Testis (tissue), 3 donors: ENCODE measurements around the gene SPAG9. TPM values are rescaled to one million over a fixed set of nuclear protein-coding genes. Genes with fewer than 3 reads are reported as not detected.

ENCODE experiments used
- DNase-seq: peaks from one replicate; pipeline ENCODE4 v3.0.0-alpha.2; 2019
- H3K27ac ChIP-seq, 2 donors: fragments of 200-600 bp; sonication (generic); one replicate each; pipeline ENCODE4 v1.5.1; 2019
- H3K27me3 ChIP-seq: fragments of 200-600 bp; sonication (generic); one replicate; pipeline ENCODE4 v1.5.1; 2019
- H3K36me3 ChIP-seq: fragments of 200-600 bp; sonication (generic); one replicate; pipeline ENCODE4 v1.5.1; 2017; ENCODE audit warnings: low read depth; ENCODE audit errors: missing control alignments
- H3K4me1 ChIP-seq: fragments of 200-600 bp; sonication (generic); one replicate; pipeline ENCODE4 v1.5.1; 2019
- H3K4me3 ChIP-seq, 2 donors: fragments of 200-600 bp; sonication (generic); one replicate each; pipeline ENCODE4 v1.5.1; 2017 to 2019
- H3K9me3 ChIP-seq: fragments of 200-600 bp; sonication (generic); one replicate; pipeline ENCODE4 v1.5.1; 2017
- POLR2A ChIP-seq: fragments of 450-650 bp; IDR thresholded peaks from one replicate; pipeline ENCODE4 v1.6.1; 2017; ENCODE audit warnings: antibody characterized with exemption, mild to moderate bottlenecking, moderate library complexity
- WGBS, 2 donors: methylation state at CpG; one replicate each; pipeline ENCODE4 v1.1.5; 2018; 5-methylcytosine and 5-hydroxymethylcytosine counted together
- intact Hi-C: fragments of 100-400 bp; cut with DNase I; formaldehyde crosslinking; loops from one replicate; pipeline ENCODE4 v1.15.1; 2023; ENCODE audit warnings: low total_unique reads
- polyA plus RNA-seq: library from polyadenylated mRNA; stranded (reverse); fragments of 350-450 nt; fragmentation: Illumina TruSeq; extraction: RNeasy Lipid Tissue Mini Kit (QIAGEN cat#74804); gene quantifications from one replicate; pipeline ENCODE4 v1.2.3, GENCODE V29; 2014; ENCODE audit warnings: low read depth, low replicate concordance; ENCODE audit not compliant: insufficient read depth
- total RNA-seq, 2 donors: library from RNA; depleted of rRNA; stranded (reverse); fragments of >200 nt; gene quantifications; one replicate each; pipeline ENCODE4 v1.2.3, GENCODE V29; 2016
- TF ChIP-seq, protein P1 (sequence below), 3 experiments: fragments of 450-650 bp in 2 of 3; fragments of 200-600 bp in 1 of 3; sonication (generic) in 1 of 3; IDR thresholded peaks; one replicate each; pipeline ENCODE4 v1.5.1; 2016 to 2019; ENCODE audit warnings: antibody characterized with exemption in 3 of 3, mild to moderate bottlenecking in 2 of 3, moderate library complexity in 1 of 3

Gene SPAG9
- total and polyA plus RNA-seq, 3 donors from 2014 or later, result 157 to 165 (median 159) TPM

DNA sequence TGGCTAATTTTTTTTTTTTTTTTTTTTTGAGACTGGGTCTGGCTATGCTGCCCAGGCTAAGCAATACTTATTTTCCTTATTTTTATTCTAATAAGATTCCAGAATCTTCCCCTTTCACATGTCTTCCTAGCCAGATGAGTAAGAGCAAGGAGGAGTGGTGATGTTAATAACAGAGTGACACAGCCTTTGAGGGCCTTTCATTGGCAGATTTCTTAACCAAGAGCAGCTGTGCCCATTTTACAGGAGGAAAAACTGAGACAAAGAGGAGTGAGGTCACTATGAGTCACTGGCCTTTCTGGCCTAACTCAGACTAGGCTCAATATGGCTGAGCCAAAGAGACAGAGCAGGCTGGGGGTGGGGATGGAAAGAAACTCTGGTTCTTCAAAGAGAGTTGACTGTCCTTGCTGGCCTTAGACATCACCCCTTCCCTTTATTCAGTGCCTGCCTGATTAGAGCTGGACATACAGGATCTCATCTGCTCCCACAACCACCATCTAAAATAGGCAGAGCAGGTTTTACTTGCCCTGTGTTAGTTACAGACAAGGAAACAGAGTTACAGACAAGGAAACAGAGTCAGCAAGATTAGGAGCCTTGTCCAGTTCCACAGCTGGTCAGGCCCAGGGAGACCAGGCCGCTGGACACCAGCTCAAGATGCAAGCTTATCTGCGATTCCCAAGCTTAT is 204.5 kb downstream of the SPAG9 start:
- TF ChIP-seq, protein P1, sequence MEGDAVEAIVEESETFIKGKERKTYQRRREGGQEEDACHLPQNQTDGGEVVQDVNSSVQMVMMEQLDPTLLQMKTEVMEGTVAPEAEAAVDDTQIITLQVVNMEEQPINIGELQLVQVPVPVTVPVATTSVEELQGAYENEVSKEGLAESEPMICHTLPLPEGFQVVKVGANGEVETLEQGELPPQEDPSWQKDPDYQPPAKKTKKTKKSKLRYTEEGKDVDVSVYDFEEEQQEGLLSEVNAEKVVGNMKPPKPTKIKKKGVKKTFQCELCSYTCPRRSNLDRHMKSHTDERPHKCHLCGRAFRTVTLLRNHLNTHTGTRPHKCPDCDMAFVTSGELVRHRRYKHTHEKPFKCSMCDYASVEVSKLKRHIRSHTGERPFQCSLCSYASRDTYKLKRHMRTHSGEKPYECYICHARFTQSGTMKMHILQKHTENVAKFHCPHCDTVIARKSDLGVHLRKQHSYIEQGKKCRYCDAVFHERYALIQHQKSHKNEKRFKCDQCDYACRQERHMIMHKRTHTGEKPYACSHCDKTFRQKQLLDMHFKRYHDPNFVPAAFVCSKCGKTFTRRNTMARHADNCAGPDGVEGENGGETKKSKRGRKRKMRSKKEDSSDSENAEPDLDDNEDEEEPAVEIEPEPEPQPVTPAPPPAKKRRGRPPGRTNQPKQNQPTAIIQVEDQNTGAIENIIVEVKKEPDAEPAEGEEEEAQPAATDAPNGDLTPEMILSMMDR (IDR thresholded peaks at IDR 0.05), result no peak
- TF ChIP-seq POLR2A, result no peak
- Histone ChIP-seq H3K4me1 (peaks cover 8% of the 10 kb centered on the region), H3K4me3 (no peak overlapping the region), H3K9me3 (no peaks in the 10 kb centered on the region), H3K27me3 (no peaks in the 10 kb centered on the region), H3K36me3 (no peaks in the 10 kb centered on the region), H3K27ac (peak overlapping the region in 1 of 2 donors; percentile 58)
- DNase-seq, result no peak
- intact Hi-C loops, result no loop called here
- 84 to 90% methylated on average over 2 of the region's 2 CpGs for WGBS, 2 donors

DNA sequence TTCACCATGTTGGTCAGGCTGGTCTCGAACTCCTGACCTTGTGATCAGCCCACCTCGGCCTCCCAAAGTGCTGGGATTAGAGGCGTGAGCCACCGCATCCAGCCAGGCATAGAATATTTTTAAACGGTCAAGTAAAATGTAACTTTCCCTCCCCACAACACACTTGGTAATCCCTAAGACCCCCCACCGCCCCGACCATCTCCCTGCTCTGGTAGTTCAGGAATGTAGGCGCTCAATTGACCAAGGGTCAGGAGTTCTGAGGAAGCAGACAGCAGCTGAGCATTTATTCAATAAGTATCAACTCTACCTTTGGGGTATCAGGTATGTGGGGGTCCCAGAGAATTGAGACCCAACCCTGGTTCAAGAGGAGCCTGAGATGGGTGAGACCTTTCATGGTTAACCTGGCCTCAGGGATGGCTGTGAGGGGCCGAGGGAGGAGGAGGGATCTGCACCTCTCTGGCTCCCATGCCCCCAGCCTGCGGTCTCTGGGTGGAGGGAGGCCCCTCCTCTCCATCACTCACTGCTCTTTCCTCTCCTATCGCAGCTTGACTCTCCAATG is 206.1 kb downstream of the SPAG9 start:
- no peaks in the 10 kb centered on the region for H3K27me3 ChIP-seq
- no peak overlapping the region for H3K4me3 ChIP-seq
- H3K4me1 ChIP-seq, result peaks cover 14% of the 10 kb centered on the region
- TF ChIP-seq, protein P1 (IDR thresholded peaks at IDR 0.05), result no peak
- no peak for TF ChIP-seq POLR2A
- H3K27ac ChIP-seq, result no peak overlapping the region
- no peak for DNase-seq
- no peaks in the 10 kb centered on the region for H3K36me3 ChIP-seq
- intact Hi-C loops, result no loop called here
- WGBS, 2 donors, result 89 to 93% methylated on average over 7 to 11 of the region's 11 CpGs
- H3K9me3 ChIP-seq, result no peaks in the 10 kb centered on the region

DNA sequence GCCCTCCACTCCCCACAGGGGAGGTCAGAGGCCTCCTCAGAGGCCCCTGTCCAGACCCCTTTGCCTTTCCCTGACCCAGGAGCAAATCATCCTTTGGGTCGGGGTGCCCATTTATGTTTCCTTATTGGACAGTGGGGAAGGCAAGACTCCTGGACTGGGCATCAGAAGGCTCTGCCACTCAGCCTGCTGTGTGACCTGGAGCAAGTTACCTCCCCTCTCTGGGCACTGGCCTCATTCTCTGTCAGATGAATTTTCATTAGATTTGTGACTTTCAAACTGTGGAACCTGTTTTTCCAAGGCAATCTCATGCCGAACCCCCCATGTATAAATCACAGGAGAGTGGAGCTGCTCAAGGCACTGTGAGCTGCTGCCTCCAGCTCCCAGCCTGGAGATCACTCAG is 207.5 kb downstream of the SPAG9 start:
- Histone ChIP-seq H3K9me3 (no peaks in the 10 kb centered on the region), H3K27me3 (no peaks in the 10 kb centered on the region), H3K4me3 (no peak overlapping the region), H3K4me1 (peaks cover 23% of the 10 kb centered on the region), H3K36me3 (no peaks in the 10 kb centered on the region), H3K27ac (no peak overlapping the region)
- no peak for DNase-seq
- no peak for TF ChIP-seq POLR2A
- TF ChIP-seq, protein P1 (IDR thresholded peaks at IDR 0.05), result no peak
- intact Hi-C loops, result no loop called here
- 91 to 96% methylated on average over 2 of the region's 2 CpGs for WGBS, 2 donors

Other genes with a start within 250 kb of the SPAG9 start
- gene NME1, start 32.7 kb upstream of the SPAG9 start, total RNA-seq, result 10 to 100 TPM; 37.3 to 53.7 TPM
- gene NME1, start 32.7 kb upstream of the SPAG9 start, polyA plus RNA-seq, result 52.3 TPM
- gene NME2, start 45.5 kb upstream of the SPAG9 start, total RNA-seq, result 100 to 1,000 TPM; 105 to 169 TPM
- 196 TPM for gene NME2, start 45.5 kb upstream of the SPAG9 start, polyA plus RNA-seq
- gene MBTD1, start 139.2 kb upstream of the SPAG9 start, total RNA-seq, result 10 to 100 TPM; 49.1 to 68.3 TPM
- gene MBTD1, start 139.2 kb upstream of the SPAG9 start, polyA plus RNA-seq, result 55.2 TPM
- gene UTP18, start 139.7 kb upstream of the SPAG9 start, total RNA-seq, result 10 to 100 TPM; 59.2 to 71.2 TPM
- gene UTP18, start 139.7 kb upstream of the SPAG9 start, polyA plus RNA-seq, result 129 TPM